Activated T-helper 2 cell treated with anti-CD3 and anti-CD28 coated beads, Interferon-gamma antibody, Interleukin-2, Interleukin-4, amounts not matched to agents 10 μg/mL and 5 μg/mL and 100 μg/mL, durations not matched to agents 14 hours and 24 hours and 36 hours (primary cell): ENCODE data around the gene UGT1A8. TPM values are rescaled to one million over a fixed set of nuclear protein-coding genes. Genes with fewer than 3 reads are reported as not detected.

ENCODE experiments used
- DNase-seq: peaks from one replicate; pipeline ENCODE4 v3.0.0; 2021; ENCODE audit warnings: low spot score
- H3K27ac Mint-ChIP-seq: one replicate; pipeline ENCODE4 v1.8.0; 2021; ENCODE audit warnings: mixed read lengths
- H3K27me3 Mint-ChIP-seq: one replicate; pipeline ENCODE4 v1.8.0; 2021; ENCODE audit warnings: low read depth, mixed read lengths
- H3K36me3 Mint-ChIP-seq: one replicate; pipeline ENCODE4 v1.8.0; 2021; ENCODE audit warnings: low read depth, mixed read lengths
- H3K4me1 Mint-ChIP-seq: one replicate; pipeline ENCODE4 v1.8.0; 2021; ENCODE audit warnings: low read depth, mixed read lengths
- H3K4me3 Mint-ChIP-seq: one replicate; pipeline ENCODE4 v1.8.0; 2021; ENCODE audit warnings: low read depth, mild to moderate bottlenecking, moderate library complexity, mixed read lengths
- H3K9me3 Mint-ChIP-seq: one replicate; pipeline ENCODE4 v1.8.0; 2021; ENCODE audit warnings: mixed read lengths
- intact Hi-C: fragments of 100-400 bp; cut with micrococcal nuclease; formaldehyde crosslinking; loops from one replicate; pipeline ENCODE4 v1.15.1; 2023
- total RNA-seq: library from RNA; stranded (reverse); gene quantifications from 2 replicates; pipeline ENCODE4 v1.2.3, GENCODE V29; 2022

UGT1A8 gene
- total RNA-seq, 1 donor from 2014 or later: not detected

DNA sequence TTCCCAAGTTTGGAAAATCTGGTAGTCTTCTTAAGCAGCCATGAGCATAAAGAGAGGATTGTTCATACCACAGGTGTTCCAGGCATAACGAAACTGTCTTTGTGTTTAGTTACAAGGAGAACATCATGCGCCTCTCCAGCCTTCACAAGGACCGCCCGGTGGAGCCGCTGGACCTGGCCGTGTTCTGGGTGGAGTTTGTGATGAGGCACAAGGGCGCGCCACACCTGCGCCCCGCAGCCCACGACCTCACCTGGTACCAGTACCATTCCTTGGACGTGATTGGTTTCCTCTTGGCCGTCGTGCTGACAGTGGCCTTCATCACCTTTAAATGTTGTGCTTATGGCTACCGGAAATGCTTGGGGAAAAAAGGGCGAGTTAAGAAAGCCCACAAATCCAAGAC lies 154.7 kb downstream of the UGT1A8 start:
- Mint-ChIP-seq H3K36me3 (no peaks in the 10 kb centered on the region), H3K27ac (no peak overlapping the region), H3K4me3 (no peak overlapping the region), H3K27me3 (no peaks in the 10 kb centered on the region), H3K4me1 (no peaks in the 10 kb centered on the region), H3K9me3 (peaks cover 4% of the 10 kb centered on the region)
- intact Hi-C loops: no loop called here
- DNase-seq: no peak

- H3K4me3 Mint-ChIP-seq: no peak overlapping the region
- H3K9me3 Mint-ChIP-seq: peaks cover 4% of the 10 kb centered on the region
- no peaks in the 10 kb centered on the region for H3K4me1 Mint-ChIP-seq
- no peak for DNase-seq
- H3K36me3 Mint-ChIP-seq: no peaks in the 10 kb centered on the region
- no peak overlapping the region for H3K27ac Mint-ChIP-seq
- intact Hi-C loops: no loop called here
- no peaks in the 10 kb centered on the region for H3K27me3 Mint-ChIP-seq
These were observed 155.2 kb downstream of the UGT1A8 start for GRCh38 chr2:233772583-233772982.

- DNase-seq: no peak
- intact Hi-C loops: no loop called here
- Mint-ChIP-seq H3K4me3 (no peak overlapping the region), H3K4me1 (no peaks in the 10 kb centered on the region), H3K36me3 (no peaks in the 10 kb centered on the region), H3K27ac (no peak overlapping the region), H3K27me3 (no peaks in the 10 kb centered on the region), H3K9me3 (peaks cover 4% of the 10 kb centered on the region)
These were observed 156.4 kb downstream of the UGT1A8 start for GRCh38 chr2:233773854-233774253.

GRCh38 chr2:233775414-233775813 lies 158.0 kb downstream of the UGT1A8 start:
- peaks cover 4% of the 10 kb centered on the region for H3K9me3 Mint-ChIP-seq
- DNase-seq: no peak
- no peaks in the 10 kb centered on the region for H3K4me1 Mint-ChIP-seq
- intact Hi-C loops: no loop called here
- no peak overlapping the region for H3K4me3 Mint-ChIP-seq
- no peak overlapping the region for H3K27ac Mint-ChIP-seq
- H3K36me3 Mint-ChIP-seq: no peaks in the 10 kb centered on the region
- no peaks in the 10 kb centered on the region for H3K27me3 Mint-ChIP-seq

GRCh38 chr2:233778030-233778429 lies 160.6 kb downstream of the UGT1A8 start, which contains the start of gene MROH2A:
MROH2A (plus strand) TSS chr2:233778330; CDS start chr2:233779359, 1,029 bp downstream.
- Mint-ChIP-seq H3K27ac (no peak within 1 kb of the TSS), H3K27me3 (peaks cover 4% of the 10 kb centered on the region), H3K9me3 (peaks cover 4% of the 10 kb centered on the region), H3K36me3 (no peaks in the 10 kb centered on the region), H3K4me3 (no peak within 1 kb of the TSS), H3K4me1 (no peaks in the 10 kb centered on the region)
- intact Hi-C loops: no loop called here
- DNase-seq: no peak

DNA sequence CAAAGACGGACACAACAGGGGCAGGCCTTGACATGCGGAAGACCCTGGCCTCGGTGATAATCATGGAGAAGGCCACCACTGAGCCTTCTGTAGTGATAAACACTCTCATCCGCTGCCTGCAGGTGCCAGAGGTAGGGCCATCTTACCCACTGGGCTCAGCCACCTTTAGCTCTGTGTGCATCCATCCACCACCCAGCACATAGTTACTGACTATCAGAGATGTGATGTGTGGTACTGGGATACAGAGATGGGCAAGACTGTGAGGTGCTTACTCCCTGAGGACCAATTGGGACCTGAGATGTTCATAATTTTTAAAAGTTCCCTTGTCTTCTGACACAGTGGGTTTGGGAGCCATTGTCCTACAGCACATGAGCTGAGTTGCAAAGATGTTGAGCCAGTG lies 162.3 kb downstream of the UGT1A8 start:
- intact Hi-C loops: no loop called here
- no peak for DNase-seq
- H3K9me3 Mint-ChIP-seq: peaks cover 4% of the 10 kb centered on the region
- no peaks in the 10 kb centered on the region for H3K4me1 Mint-ChIP-seq
- H3K4me3 Mint-ChIP-seq: no peak overlapping the region
- H3K27me3 Mint-ChIP-seq: peaks cover 4% of the 10 kb centered on the region
- H3K36me3 Mint-ChIP-seq: no peaks in the 10 kb centered on the region
- H3K27ac Mint-ChIP-seq: no peak overlapping the region

DNA sequence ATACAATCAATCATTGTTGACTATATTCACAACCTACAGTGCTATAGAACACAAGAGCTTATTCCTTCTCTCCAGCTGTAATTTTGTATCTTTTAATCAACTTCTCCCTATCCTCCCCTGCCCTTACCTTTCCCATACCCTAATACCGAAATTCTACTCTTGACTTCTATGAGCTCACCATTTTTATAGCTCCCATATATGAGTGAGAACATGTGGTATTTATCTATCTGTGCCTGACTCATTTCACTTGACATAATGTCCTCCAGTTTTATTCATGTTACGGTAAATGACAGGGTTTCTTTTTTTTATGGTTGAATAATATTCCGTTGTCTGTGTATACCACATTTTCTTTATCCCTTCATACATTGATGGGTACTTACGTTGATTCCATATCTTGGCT lies 163.3 kb downstream of the UGT1A8 start:
- DNase-seq: no peak
- Mint-ChIP-seq H3K4me1 (no peaks in the 10 kb centered on the region), H3K27me3 (peaks cover 4% of the 10 kb centered on the region), H3K27ac (no peak overlapping the region), H3K36me3 (no peaks in the 10 kb centered on the region), H3K4me3 (no peak overlapping the region), H3K9me3 (peaks cover 4% of the 10 kb centered on the region)
- intact Hi-C loops: no loop called here

- Mint-ChIP-seq H3K27ac (no peak overlapping the region), H3K36me3 (no peaks in the 10 kb centered on the region), H3K27me3 (no peaks in the 10 kb centered on the region), H3K9me3 (peaks cover 5% of the 10 kb centered on the region), H3K4me3 (no peak overlapping the region), H3K4me1 (no peaks in the 10 kb centered on the region)
- DNase-seq: no peak
- intact Hi-C loops: no loop called here
These were observed 172.1 kb downstream of the UGT1A8 start for GRCh38 chr2:233789554-233789953.

- H3K36me3 Mint-ChIP-seq: no peaks in the 10 kb centered on the region
- DNase-seq: no peak
- no peak overlapping the region for H3K27ac Mint-ChIP-seq
- no peak overlapping the region for H3K4me3 Mint-ChIP-seq
- no peaks in the 10 kb centered on the region for H3K27me3 Mint-ChIP-seq
- no peaks in the 10 kb centered on the region for H3K4me1 Mint-ChIP-seq
- peaks cover under 1% of the 10 kb centered on the region for H3K9me3 Mint-ChIP-seq
- intact Hi-C loops: no loop called here
These were observed 173.9 kb downstream of the UGT1A8 start for GRCh38 chr2:233791151-233791882.

GRCh38 chr2:233791883-233792329 lies 174.5 kb downstream of the UGT1A8 start:
- H3K27me3 Mint-ChIP-seq: no peaks in the 10 kb centered on the region
- no peaks in the 10 kb centered on the region for H3K4me1 Mint-ChIP-seq
- no peak for DNase-seq
- intact Hi-C loops: no loop called here
- no peak overlapping the region for H3K4me3 Mint-ChIP-seq
- H3K27ac Mint-ChIP-seq: no peak overlapping the region
- no peaks in the 10 kb centered on the region for H3K36me3 Mint-ChIP-seq
- H3K9me3 Mint-ChIP-seq: no peaks in the 10 kb centered on the region

DNA sequence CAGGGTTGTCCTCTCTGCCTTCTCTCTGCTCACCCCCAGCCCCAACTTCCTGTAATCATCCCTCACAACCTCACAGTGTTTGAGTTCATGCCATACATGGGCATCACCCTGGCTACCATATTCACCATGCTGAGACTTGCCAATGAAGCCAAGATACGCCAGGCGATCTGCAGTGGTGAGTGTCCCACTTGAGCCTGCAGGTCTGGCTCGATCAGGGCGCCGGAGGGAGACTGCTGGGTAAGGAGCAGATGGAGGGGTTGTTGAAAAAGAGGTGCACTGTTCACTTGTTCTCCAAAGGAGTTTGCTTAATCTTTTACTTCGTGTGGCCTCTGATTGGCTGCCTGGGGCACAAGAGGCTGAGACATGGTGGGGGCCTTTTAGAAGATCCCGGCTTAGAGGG lies 175.3 kb downstream of the UGT1A8 start:
- intact Hi-C loops: no loop called here
- H3K27ac Mint-ChIP-seq: no peak overlapping the region
- no peak for DNase-seq
- H3K36me3 Mint-ChIP-seq: no peaks in the 10 kb centered on the region
- H3K9me3 Mint-ChIP-seq: no peaks in the 10 kb centered on the region
- no peaks in the 10 kb centered on the region for H3K27me3 Mint-ChIP-seq
- H3K4me3 Mint-ChIP-seq: no peak overlapping the region
- H3K4me1 Mint-ChIP-seq: no peaks in the 10 kb centered on the region

- no peak for DNase-seq
- no peaks in the 10 kb centered on the region for H3K36me3 Mint-ChIP-seq
- intact Hi-C loops: no loop called here
- no peaks in the 10 kb centered on the region for H3K27me3 Mint-ChIP-seq
- no peaks in the 10 kb centered on the region for H3K9me3 Mint-ChIP-seq
- H3K27ac Mint-ChIP-seq: no peak overlapping the region
- H3K4me1 Mint-ChIP-seq: no peaks in the 10 kb centered on the region
- H3K4me3 Mint-ChIP-seq: no peak overlapping the region
These were observed 176.2 kb downstream of the UGT1A8 start for GRCh38 chr2:233793465-233794127.

DNA sequence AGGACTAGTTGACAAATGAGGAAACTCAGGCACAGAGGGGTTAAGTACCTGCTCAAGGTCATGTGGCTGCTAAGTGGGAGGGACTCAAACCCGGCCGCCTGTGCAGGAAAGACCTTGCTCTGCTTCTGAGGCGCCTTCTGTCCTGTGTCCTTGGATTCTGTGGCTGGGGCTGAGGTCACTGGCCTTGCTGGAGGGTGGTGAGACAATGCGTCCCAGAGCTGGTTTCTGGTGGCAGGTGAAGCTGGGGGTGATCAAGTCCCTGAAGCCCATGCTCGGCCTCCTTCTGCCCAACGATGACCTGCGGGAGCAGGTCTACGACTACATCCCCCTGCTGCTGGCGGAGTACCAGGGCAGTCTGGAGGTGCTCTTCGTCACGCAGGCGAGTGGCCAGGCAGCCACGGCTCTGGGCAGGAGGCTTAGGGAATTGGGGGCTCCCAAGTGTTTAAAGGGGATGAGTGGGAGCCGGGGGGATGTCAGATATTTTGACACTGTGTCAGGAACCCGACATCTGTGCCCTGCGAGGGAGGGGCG lies 176.8 kb downstream of the UGT1A8 start:
- no peaks in the 10 kb centered on the region for H3K4me1 Mint-ChIP-seq
- DNase-seq: no peak
- no peak overlapping the region for H3K4me3 Mint-ChIP-seq
- intact Hi-C loops: no loop called here
- H3K27me3 Mint-ChIP-seq: no peaks in the 10 kb centered on the region
- H3K9me3 Mint-ChIP-seq: no peaks in the 10 kb centered on the region
- no peaks in the 10 kb centered on the region for H3K36me3 Mint-ChIP-seq
- H3K27ac Mint-ChIP-seq: no peak overlapping the region
